Measurements from ENCODE around the gene TSHZ1. TPM values are rescaled to one million over a fixed set of nuclear protein-coding genes. Genes with fewer than 3 reads are reported as not detected.

TSHZ1 gene
- polyA plus RNA-seq, 2 of the 4 experiments (the other 2 are of a cell fraction): 2.2 to 3.0 TPM

DNA sequence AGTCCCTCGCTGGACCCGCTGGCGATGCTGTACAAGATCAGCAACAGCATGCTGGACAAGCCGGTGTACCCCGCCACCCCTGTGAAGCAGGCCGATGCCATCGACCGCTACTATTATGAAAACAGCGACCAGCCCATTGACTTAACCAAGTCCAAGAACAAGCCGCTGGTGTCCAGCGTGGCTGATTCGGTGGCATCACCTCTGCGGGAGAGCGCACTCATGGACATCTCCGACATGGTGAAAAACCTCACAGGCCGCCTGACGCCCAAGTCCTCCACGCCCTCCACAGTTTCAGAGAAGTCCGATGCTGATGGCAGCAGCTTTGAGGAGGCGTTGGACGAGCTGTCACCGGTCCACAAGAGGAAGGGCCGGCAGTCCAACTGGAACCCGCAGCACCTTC lies 77.1 kb downstream of the TSHZ1 start:
- Histone ChIP-seq H3K4me1 (no peaks in the 10 kb centered on the region), H3K9me3 (no peaks in the 10 kb centered on the region), H3K4me2 (no peak overlapping the region), H3K4me3 (no peak overlapping the region), H3K27ac (no peak overlapping the region)
- ATAC-seq: no peak
- DNase-seq (ENCODE audit: low read depth in 1 of 2, low spot score in 1 of 2): no peak
- FAIRE-seq: no peak
- CTCF ChIA-PET: no interaction called here
- POLR2A ChIA-PET: no interaction called here
- no peak for TF ChIP-seq GATA3 (IDR thresholded peaks at IDR 0.05; ENCODE audit: borderline replicate concordance)
- no peak for TF ChIP-seq HOXB5 (CRISPR knock-in tag; IDR thresholded peaks at IDR 0.05)
- TF ChIP-seq NFE2L2 (conservative IDR thresholded peaks at IDR 0.05; ENCODE audit: low read length): no peak
- TF ChIP-seq BHLHE40 (IDR thresholded peaks at IDR 0.05; ENCODE audit: low read depth, low read length): no peak
- TF ChIP-seq, protein P1, sequence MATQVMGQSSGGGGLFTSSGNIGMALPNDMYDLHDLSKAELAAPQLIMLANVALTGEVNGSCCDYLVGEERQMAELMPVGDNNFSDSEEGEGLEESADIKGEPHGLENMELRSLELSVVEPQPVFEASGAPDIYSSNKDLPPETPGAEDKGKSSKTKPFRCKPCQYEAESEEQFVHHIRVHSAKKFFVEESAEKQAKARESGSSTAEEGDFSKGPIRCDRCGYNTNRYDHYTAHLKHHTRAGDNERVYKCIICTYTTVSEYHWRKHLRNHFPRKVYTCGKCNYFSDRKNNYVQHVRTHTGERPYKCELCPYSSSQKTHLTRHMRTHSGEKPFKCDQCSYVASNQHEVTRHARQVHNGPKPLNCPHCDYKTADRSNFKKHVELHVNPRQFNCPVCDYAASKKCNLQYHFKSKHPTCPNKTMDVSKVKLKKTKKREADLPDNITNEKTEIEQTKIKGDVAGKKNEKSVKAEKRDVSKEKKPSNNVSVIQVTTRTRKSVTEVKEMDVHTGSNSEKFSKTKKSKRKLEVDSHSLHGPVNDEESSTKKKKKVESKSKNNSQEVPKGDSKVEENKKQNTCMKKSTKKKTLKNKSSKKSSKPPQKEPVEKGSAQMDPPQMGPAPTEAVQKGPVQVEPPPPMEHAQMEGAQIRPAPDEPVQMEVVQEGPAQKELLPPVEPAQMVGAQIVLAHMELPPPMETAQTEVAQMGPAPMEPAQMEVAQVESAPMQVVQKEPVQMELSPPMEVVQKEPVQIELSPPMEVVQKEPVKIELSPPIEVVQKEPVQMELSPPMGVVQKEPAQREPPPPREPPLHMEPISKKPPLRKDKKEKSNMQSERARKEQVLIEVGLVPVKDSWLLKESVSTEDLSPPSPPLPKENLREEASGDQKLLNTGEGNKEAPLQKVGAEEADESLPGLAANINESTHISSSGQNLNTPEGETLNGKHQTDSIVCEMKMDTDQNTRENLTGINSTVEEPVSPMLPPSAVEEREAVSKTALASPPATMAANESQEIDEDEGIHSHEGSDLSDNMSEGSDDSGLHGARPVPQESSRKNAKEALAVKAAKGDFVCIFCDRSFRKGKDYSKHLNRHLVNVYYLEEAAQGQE (IDR thresholded peaks at IDR 0.05): no peak
- TF ChIP-seq HDAC2 (IDR thresholded peaks at IDR 0.05): no peak
- TF ChIP-seq POLR2A (IDR thresholded peaks at IDR 0.05; ENCODE audit: low read length): no peak
- TF ChIP-seq MYC (IDR thresholded peaks at IDR 0.05; ENCODE audit: borderline replicate concordance, low read length): no peak
- TF ChIP-seq, protein P2, sequence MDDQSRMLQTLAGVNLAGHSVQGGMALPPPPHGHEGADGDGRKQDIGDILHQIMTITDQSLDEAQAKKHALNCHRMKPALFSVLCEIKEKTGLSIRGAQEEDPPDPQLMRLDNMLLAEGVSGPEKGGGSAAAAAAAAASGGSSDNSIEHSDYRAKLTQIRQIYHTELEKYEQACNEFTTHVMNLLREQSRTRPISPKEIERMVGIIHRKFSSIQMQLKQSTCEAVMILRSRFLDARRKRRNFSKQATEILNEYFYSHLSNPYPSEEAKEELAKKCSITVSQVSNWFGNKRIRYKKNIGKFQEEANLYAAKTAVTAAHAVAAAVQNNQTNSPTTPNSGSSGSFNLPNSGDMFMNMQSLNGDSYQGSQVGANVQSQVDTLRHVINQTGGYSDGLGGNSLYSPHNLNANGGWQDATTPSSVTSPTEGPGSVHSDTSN (IDR thresholded peaks at IDR 0.05): no peak
- TF ChIP-seq, protein P3, sequence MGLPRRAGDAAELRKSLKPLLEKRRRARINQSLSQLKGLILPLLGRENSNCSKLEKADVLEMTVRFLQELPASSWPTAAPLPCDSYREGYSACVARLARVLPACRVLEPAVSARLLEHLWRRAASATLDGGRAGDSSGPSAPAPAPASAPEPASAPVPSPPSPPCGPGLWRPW (IDR thresholded peaks at IDR 0.05): no peak
- TF ChIP-seq RFX5 (IDR thresholded peaks at IDR 0.05): no peak
- no peak for TF ChIP-seq HEYL (CRISPR knock-in tag; IDR thresholded peaks at IDR 0.05)
- TF ChIP-seq, protein P4, sequence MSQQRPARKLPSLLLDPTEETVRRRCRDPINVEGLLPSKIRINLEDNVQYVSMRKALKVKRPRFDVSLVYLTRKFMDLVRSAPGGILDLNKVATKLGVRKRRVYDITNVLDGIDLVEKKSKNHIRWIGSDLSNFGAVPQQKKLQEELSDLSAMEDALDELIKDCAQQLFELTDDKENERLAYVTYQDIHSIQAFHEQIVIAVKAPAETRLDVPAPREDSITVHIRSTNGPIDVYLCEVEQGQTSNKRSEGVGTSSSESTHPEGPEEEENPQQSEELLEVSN (IDR thresholded peaks at IDR 0.05; ENCODE audit: borderline replicate concordance, low read depth): no peak
- TF ChIP-seq, protein P5, sequence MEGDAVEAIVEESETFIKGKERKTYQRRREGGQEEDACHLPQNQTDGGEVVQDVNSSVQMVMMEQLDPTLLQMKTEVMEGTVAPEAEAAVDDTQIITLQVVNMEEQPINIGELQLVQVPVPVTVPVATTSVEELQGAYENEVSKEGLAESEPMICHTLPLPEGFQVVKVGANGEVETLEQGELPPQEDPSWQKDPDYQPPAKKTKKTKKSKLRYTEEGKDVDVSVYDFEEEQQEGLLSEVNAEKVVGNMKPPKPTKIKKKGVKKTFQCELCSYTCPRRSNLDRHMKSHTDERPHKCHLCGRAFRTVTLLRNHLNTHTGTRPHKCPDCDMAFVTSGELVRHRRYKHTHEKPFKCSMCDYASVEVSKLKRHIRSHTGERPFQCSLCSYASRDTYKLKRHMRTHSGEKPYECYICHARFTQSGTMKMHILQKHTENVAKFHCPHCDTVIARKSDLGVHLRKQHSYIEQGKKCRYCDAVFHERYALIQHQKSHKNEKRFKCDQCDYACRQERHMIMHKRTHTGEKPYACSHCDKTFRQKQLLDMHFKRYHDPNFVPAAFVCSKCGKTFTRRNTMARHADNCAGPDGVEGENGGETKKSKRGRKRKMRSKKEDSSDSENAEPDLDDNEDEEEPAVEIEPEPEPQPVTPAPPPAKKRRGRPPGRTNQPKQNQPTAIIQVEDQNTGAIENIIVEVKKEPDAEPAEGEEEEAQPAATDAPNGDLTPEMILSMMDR (IDR thresholded peaks at IDR 0.05): no peak
- no peak for TF ChIP-seq MAZ (IDR thresholded peaks at IDR 0.05; ENCODE audit: borderline replicate concordance, low read depth, low read length)
- TF ChIP-seq EHF (CRISPR knock-in tag; IDR thresholded peaks at IDR 0.05): no peak
- TF ChIP-seq CHD4 (IDR thresholded peaks at IDR 0.05; ENCODE audit: borderline replicate concordance): no peak
- 95% methylated on average over 16 of the region's 24 CpGs for WGBS (ENCODE audit: missing lambda C conversion rate)

DNA sequence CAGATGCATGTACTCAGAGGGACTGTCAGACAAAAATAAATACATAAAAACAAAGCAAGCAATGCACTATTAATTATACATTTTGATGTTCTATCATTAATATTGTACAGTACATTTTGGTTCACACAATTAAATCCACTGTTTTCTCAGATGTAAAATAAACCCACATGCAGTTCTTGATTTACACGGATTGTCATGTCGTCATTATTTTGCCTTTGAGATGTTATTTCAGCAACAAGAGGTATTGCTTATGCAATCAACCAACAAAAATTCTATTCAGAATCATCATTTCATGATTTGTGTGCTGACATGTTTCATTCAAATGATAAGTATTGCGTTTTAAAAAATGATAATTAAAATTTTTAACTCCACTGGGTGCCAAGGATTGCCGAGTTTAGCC lies 79.2 kb downstream of the TSHZ1 start:
- no peak overlapping the region for H3K27ac ChIP-seq
- no peak overlapping the region for H3K4me3 ChIP-seq
- no peaks in the 10 kb centered on the region for H3K9me3 ChIP-seq
- FAIRE-seq (no peak), DNase-seq (ENCODE audit: low read depth in 1 of 2, low spot score in 1 of 2) (no peak), ATAC-seq (no peak)
- CTCF ChIA-PET: interaction anchor here (1.1 kb wide), 1 partner anchor 9 kb away, joined by 4 read pairs; no protein-coding TSS in a partner anchor
- WGBS (ENCODE audit: missing lambda C conversion rate): 86% methylated on average over 4 of the region's 4 CpGs
- no peak overlapping the region for H3K4me2 ChIP-seq
- H3K4me1 ChIP-seq: no peaks in the 10 kb centered on the region
- POLR2A ChIA-PET: no interaction called here
- TF ChIP-seq, protein P2 (IDR thresholded peaks at IDR 0.05): no peak
- TF ChIP-seq RNF2 (IDR thresholded peaks at IDR 0.05; ENCODE audit: borderline replicate concordance, low read depth) (no peak), HOXB5 (CRISPR knock-in tag; IDR thresholded peaks at IDR 0.05) (no peak), TFCP2L1 (CRISPR knock-in tag; IDR thresholded peaks at IDR 0.05) (no peak), JUN (IDR thresholded peaks at IDR 0.05) (no peak), RAD21 (conservative IDR thresholded peaks at IDR 0.05 in 1 of 2, IDR thresholded peaks at IDR 0.05 in 1 of 2) (no peak), POLR2AphosphoS2 (conservative IDR thresholded peaks at IDR 0.05; ENCODE audit: low read length) (no peak)
- TF ChIP-seq, protein P6, sequence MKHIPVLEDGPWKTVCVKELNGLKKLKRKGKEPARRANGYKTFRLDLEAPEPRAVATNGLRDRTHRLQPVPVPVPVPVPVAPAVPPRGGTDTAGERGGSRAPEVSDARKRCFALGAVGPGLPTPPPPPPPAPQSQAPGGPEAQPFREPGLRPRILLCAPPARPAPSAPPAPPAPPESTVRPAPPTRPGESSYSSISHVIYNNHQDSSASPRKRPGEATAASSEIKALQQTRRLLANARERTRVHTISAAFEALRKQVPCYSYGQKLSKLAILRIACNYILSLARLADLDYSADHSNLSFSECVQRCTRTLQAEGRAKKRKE (CRISPR knock-in tag; IDR thresholded peaks at IDR 0.05; ENCODE audit: low read depth): no peak
- TF ChIP-seq, protein P5 (IDR thresholded peaks at IDR 0.05): no peak
